Peyer's patch (tissue), 4 donors: ENCODE measurements around the gene ZMIZ2. TPM values are rescaled to one million over a fixed set of nuclear protein-coding genes. Genes with fewer than 3 reads are reported as not detected.

Experiments used
- DNase-seq, 3 donors: peaks; one replicate each; pipeline ENCODE4 v3.0.0-alpha.2; 2017 to 2019
- H3K27ac ChIP-seq, 4 donors: fragments of 200-600 bp; sonication (generic); one replicate each; pipeline ENCODE4 v1.5.1; 2016 to 2019
- H3K27me3 ChIP-seq, 2 donors: fragments of 200-600 bp; sonication (generic); one replicate each; pipeline ENCODE4 v1.5.1; 2019
- H3K36me3 ChIP-seq, 3 donors: fragments of 200-600 bp; sonication (generic); one replicate each; pipeline ENCODE4 v1.5.1; 2016 to 2019
- H3K4me1 ChIP-seq, 4 donors: fragments of 200-600 bp; sonication (generic); one replicate each; pipeline ENCODE4 v1.5.1; 2016 to 2019
- H3K4me3 ChIP-seq, 4 donors: fragments of 200-600 bp; sonication (generic); 1 replicate in 3 of 4; 2 replicates in 1 of 4; pipeline ENCODE4 v1.5.1; 2016 to 2019; ENCODE audit warnings: mild to moderate bottlenecking in 1 of 4
- H3K9me3 ChIP-seq, 4 donors: fragments of 200-600 bp; sonication (generic); one replicate each; pipeline ENCODE4 v1.5.1; 2016 to 2019; ENCODE audit warnings: mild to moderate bottlenecking in 1 of 4
- CTCF ChIP-seq, 6 experiments: fragments of 450-650 bp in 4 of 6; fragments of 200-600 bp in 2 of 6; sonication (generic) in 1 of 6; IDR thresholded peaks; one replicate each; pipeline ENCODE4 v1.5.1; 2017 to 2019; ENCODE audit warnings: antibody characterized with exemption in 6 of 6, mild to moderate bottlenecking in 3 of 6, moderate library complexity in 1 of 6
- POLR2A ChIP-seq, 2 donors: fragments of 450-650 bp; IDR thresholded peaks; one replicate each; pipeline ENCODE4 v1.5.1; 2017; ENCODE audit warnings: antibody characterized with exemption in 2 of 2, mild to moderate bottlenecking in 2 of 2, moderate library complexity in 2 of 2
- total RNA-seq, 4 donors: library from RNA; depleted of rRNA; stranded (reverse); fragments of >200 nt; gene quantifications; one replicate each; pipeline ENCODE4 v1.1.0, GENCODE V29; 2016

The ZMIZ2 gene
- total RNA-seq, 4 donors from 2014 or later, result 34.9 to 150 (median 93.3) TPM

- H3K36me3 ChIP-seq, result no peaks in the 10 kb centered on the region
- no peak overlapping the region for H3K27ac ChIP-seq
- no peak for DNase-seq
- no peak overlapping the region for H3K4me3 ChIP-seq
- no peaks in the 10 kb centered on the region for H3K9me3 ChIP-seq
- no peaks in the 10 kb centered on the region for H3K4me1 ChIP-seq
- no peak for TF ChIP-seq CTCF (IDR thresholded peaks at IDR 0.05)
- TF ChIP-seq POLR2A (IDR thresholded peaks at IDR 0.05), result no peak
- H3K27me3 ChIP-seq, result no peaks in the 10 kb centered on the region
These were observed 41.3 kb downstream of the ZMIZ2 start for GRCh38 chr7:44789990-44790389.

GRCh38 chr7:44791278-44792219 is 42.9 kb downstream of the ZMIZ2 start:
- no peaks in the 10 kb centered on the region for H3K9me3 ChIP-seq
- H3K4me3 ChIP-seq, result no peak overlapping the region
- TF ChIP-seq POLR2A (IDR thresholded peaks at IDR 0.05) (no peak), CTCF (IDR thresholded peaks at IDR 0.05) (no peak)
- no peaks in the 10 kb centered on the region for H3K27me3 ChIP-seq
- H3K27ac ChIP-seq, result no peak overlapping the region
- no peaks in the 10 kb centered on the region for H3K36me3 ChIP-seq
- no peak for DNase-seq
- H3K4me1 ChIP-seq, result no peaks in the 10 kb centered on the region

GRCh38 chr7:44793919-44794318 is 45.3 kb downstream of the ZMIZ2 start:
- DNase-seq, result no peak
- no peaks in the 10 kb centered on the region for H3K9me3 ChIP-seq
- TF ChIP-seq POLR2A (IDR thresholded peaks at IDR 0.05) (no peak), CTCF (IDR thresholded peaks at IDR 0.05) (no peak)
- H3K27ac ChIP-seq, result no peak overlapping the region
- no peak overlapping the region for H3K4me3 ChIP-seq
- H3K27me3 ChIP-seq, result no peaks in the 10 kb centered on the region
- H3K36me3 ChIP-seq, result peaks cover 0 to 1% (median 0%) of the 10 kb centered on the region in 3 donors
- peaks cover 0 to 12% (median 6%) of the 10 kb centered on the region in 4 donors for H3K4me1 ChIP-seq

GRCh38 chr7:44794331-44794730 is 45.7 kb downstream of the ZMIZ2 start:
- Histone ChIP-seq H3K27me3 (no peaks in the 10 kb centered on the region), H3K36me3 (peaks cover 0 to 6% (median 0%) of the 10 kb centered on the region in 3 donors), H3K9me3 (no peaks in the 10 kb centered on the region), H3K4me3 (no peak overlapping the region), H3K27ac (no peak overlapping the region), H3K4me1 (peaks cover 0 to 15% (median 8%) of the 10 kb centered on the region in 4 donors)
- DNase-seq, result no peak
- TF ChIP-seq POLR2A (IDR thresholded peaks at IDR 0.05) (no peak), CTCF (IDR thresholded peaks at IDR 0.05) (no peak)

- H3K36me3 ChIP-seq, result peaks cover 0 to 23% (median 0%) of the 10 kb centered on the region in 3 donors
- H3K27me3 ChIP-seq, result no peaks in the 10 kb centered on the region
- peak overlapping the region; percentile 64 to 91 (median 88) for H3K4me3 ChIP-seq
- no peaks in the 10 kb centered on the region for H3K9me3 ChIP-seq
- no peak for TF ChIP-seq CTCF (IDR thresholded peaks at IDR 0.05)
- no peak for TF ChIP-seq POLR2A (IDR thresholded peaks at IDR 0.05)
- DNase-seq, result peak in 1 of 3 donors; percentile 41
- peaks cover 0 to 15% (median 8%) of the 10 kb centered on the region in 4 donors for H3K4me1 ChIP-seq
- peak overlapping the region; percentile 95 to 100 (median 99) for H3K27ac ChIP-seq
These were observed 47.4 kb downstream of the ZMIZ2 start for GRCh38 chr7:44796034-44796503.
